ENCODE results near the gene DHH.

DHH gene

GRCh38 chr12:49108958-49109404 is 14.4 kb upstream of the DHH start:
- TF ChIP-seq CTCF (IDR thresholded peaks at IDR 0.05; ENCODE audit: borderline replicate concordance, control extremely low read depth, extremely low read depth, insufficient read depth, missing control alignments): no peak
- in situ Hi-C loops (cut with MboI; ENCODE audit: low sequenced_read_pairs, unreplicated experiment): no loop called here
- DNase-seq (ENCODE audit: low spot score): no peak

GRCh38 chr12:49105504-49106084 is 11.0 kb upstream of the DHH start:
- no peak for DNase-seq (ENCODE audit: low spot score)
- in situ Hi-C loops (cut with MboI; ENCODE audit: low sequenced_read_pairs, unreplicated experiment): no loop called here
- no peak for TF ChIP-seq CTCF (IDR thresholded peaks at IDR 0.05; ENCODE audit: borderline replicate concordance, control extremely low read depth, extremely low read depth, insufficient read depth, missing control alignments)

- DNase-seq (ENCODE audit: low spot score): no peak
- TF ChIP-seq CTCF (IDR thresholded peaks at IDR 0.05; ENCODE audit: borderline replicate concordance, control extremely low read depth, extremely low read depth, insufficient read depth, missing control alignments): no peak
- in situ Hi-C loops (cut with MboI; ENCODE audit: low sequenced_read_pairs, unreplicated experiment): no loop called here
These were observed 10.2 kb upstream of the DHH start for GRCh38 chr12:49104822-49105221.

- no peak for TF ChIP-seq CTCF (IDR thresholded peaks at IDR 0.05; ENCODE audit: borderline replicate concordance, control extremely low read depth, extremely low read depth, insufficient read depth, missing control alignments)
- no peak for DNase-seq (ENCODE audit: low spot score)
- in situ Hi-C loops (cut with MboI; ENCODE audit: low sequenced_read_pairs, unreplicated experiment): no loop called here
These were observed 5.8 kb upstream of the DHH start for GRCh38 chr12:49100380-49100779.

- in situ Hi-C loops (cut with MboI; ENCODE audit: low sequenced_read_pairs, unreplicated experiment): no loop called here
- no peak for DNase-seq (ENCODE audit: low spot score)
These were observed 4.1 kb upstream of the DHH start for GRCh38 chr12:49098703-49099102.

GRCh38 chr12:49098035-49098451 is 3.4 kb upstream of the DHH start:
- TF ChIP-seq CTCF (IDR thresholded peaks at IDR 0.05; ENCODE audit: borderline replicate concordance, control extremely low read depth, extremely low read depth, insufficient read depth, missing control alignments): peak; percentile 84
- DNase-seq (ENCODE audit: low spot score): peak; percentile 69
- in situ Hi-C loops (cut with MboI; ENCODE audit: low sequenced_read_pairs, unreplicated experiment): no loop called here

More at GRCh38 chr12:49098703-49099102, 4.1 kb upstream of the DHH start:
- TF ChIP-seq CTCF (IDR thresholded peaks at IDR 0.05; ENCODE audit: borderline replicate concordance, control extremely low read depth, extremely low read depth, insufficient read depth, missing control alignments): no peak
